GM10248 (cell line): ENCODE results near the gene CYSTM1.

Source experiments
- CTCF ChIA-PET: fragments of 300-600 bp; sonication (Branson Sonifier 250); formaldehyde crosslinking; extraction: SDS; loops from one replicate; lab custom pipeline; 2021; ENCODE audit warnings: antibody characterized with exemption; lab: Yijun Ruan, JAX
- POLR2A ChIA-PET: fragments of 350-650 bp; sonication (Branson Sonifier 250); formaldehyde crosslinking; extraction: SDS; loops from one replicate; lab custom pipeline; 2020; ENCODE audit warnings: antibody characterized with exemption; lab: Yijun Ruan, JAX
- DNase-seq: peaks from one replicate; pipeline ENCODE4 v3.0.0; 2012; ENCODE audit errors: extremely low spot score
- TF ChIP-seq, protein P1 (sequence below): IDR thresholded peaks from 2 replicates; pipeline ENCODE4 v1.5.1; 2012; ENCODE audit warnings: mild to moderate bottlenecking, low read depth; ENCODE audit errors: extremely low read depth, missing control alignments, control extremely low read depth

CYSTM1 gene

DNA sequence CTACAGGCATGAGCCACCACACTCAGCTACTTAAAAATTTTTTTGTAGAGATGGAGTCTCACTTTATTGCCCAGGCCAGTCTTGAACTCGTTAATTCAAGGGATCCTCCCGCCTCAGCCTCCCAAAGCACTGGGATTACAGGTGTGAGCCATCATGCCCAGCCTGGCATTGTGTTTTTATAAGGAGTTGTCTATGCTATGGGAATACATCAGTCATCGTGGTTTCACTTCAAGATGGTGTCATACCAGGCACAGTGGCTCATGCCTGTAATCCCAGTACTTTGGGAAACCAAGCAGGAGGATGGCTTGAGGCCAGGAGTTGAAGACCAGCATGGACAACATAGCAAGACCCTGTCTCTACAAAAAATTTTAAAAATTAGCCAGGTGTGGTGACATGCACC lies 49.7 kb downstream of the CYSTM1 start:
- POLR2A ChIA-PET, result no interaction called here
- DNase-seq, result no peak
- CTCF ChIA-PET, result interaction anchor here (2.1 to 2.7 kb wide), 3 partner anchors 12 to 19 kb away, joined by 9 to 12 read pairs (median 12); no protein-coding TSS in a partner anchor
- TF ChIP-seq, protein P1, sequence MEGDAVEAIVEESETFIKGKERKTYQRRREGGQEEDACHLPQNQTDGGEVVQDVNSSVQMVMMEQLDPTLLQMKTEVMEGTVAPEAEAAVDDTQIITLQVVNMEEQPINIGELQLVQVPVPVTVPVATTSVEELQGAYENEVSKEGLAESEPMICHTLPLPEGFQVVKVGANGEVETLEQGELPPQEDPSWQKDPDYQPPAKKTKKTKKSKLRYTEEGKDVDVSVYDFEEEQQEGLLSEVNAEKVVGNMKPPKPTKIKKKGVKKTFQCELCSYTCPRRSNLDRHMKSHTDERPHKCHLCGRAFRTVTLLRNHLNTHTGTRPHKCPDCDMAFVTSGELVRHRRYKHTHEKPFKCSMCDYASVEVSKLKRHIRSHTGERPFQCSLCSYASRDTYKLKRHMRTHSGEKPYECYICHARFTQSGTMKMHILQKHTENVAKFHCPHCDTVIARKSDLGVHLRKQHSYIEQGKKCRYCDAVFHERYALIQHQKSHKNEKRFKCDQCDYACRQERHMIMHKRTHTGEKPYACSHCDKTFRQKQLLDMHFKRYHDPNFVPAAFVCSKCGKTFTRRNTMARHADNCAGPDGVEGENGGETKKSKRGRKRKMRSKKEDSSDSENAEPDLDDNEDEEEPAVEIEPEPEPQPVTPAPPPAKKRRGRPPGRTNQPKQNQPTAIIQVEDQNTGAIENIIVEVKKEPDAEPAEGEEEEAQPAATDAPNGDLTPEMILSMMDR, result no peak

DNA sequence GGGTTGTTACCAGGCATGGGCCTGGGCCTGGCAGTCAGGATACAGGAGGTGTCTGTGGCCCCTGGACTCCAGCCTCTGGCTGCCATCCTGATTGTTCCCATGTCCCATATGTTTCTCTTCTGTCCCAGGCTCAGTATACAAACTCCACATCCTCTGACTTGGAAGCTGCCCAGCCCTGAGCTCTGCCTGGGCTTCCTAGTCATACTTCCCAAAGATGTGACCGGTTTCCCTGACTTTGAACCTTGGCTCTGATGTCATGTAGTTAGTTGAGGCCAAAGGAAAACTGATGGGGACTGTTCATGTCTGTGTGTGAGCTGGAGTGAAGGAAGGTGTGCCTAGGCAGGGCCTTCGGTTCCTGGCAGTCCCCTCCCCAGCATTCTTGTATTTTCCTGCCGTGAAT lies 50.4 kb downstream of the CYSTM1 start:
- no peak for DNase-seq
- POLR2A ChIA-PET, result no interaction called here
- TF ChIP-seq, protein P1, result no peak
- CTCF ChIA-PET, result interaction anchor here (2.5 to 2.7 kb wide), 2 partner anchors 13 to 19 kb away, joined by 9 to 12 read pairs; no protein-coding TSS in a partner anchor

DNA sequence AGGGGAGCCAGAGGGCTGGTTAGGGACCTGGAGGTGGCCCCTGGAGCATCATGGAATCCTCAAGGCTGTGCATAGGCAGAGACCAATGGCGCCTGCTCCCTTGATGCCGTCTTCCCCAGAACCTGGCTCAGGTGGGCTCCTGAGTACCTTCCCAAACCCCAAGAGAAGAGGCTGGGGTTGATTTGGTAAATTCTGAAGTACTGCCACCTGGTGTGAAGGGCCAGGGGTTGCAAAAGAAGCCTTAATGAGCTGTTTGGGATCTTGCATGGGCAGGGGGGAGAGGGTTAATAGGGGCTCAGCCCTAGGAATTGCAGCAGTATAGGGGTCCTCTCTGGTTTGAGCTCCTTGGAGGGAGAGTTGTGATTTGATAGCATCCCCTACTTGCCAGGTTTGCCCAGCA lies 52.1 kb downstream of the CYSTM1 start:
- ChIA-PET CTCF (interaction anchor here (0.7 to 22.9 kb wide), 5 partner anchors 9 to 122 kb away, joined by 3 to 462 read pairs (median 3); partner anchors contain the start of gene HBEGF), POLR2A (no interaction called here)
- DNase-seq, result no peak
- TF ChIP-seq, protein P1, result no peak

DNA sequence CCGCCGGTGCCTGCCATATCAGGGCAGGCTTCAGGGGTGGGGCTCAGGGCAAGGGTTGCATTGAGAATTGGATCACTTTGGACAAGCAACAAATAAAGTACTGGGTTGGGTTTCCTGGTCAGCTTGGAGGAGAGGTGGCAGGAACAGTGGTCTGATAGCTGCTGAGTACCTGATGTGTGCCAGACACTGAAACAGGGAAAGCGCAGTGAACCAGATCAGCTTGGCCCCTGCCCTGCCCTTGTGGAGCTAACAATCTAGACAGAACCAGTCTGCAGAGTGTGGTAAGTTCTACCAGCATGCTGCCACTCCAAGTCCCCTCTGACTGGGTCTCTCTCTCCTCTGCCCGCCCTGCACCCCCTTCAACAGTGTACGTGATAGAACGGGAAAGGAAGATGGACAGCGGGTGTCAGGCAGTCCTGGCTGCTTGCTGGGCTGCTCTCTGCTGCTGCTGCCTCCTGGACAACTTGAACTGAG lies 53.4 kb downstream of the CYSTM1 start:
- ChIA-PET POLR2A (no interaction called here), CTCF (interaction anchor here (0.8 to 22.9 kb wide), 6 partner anchors 10 to 121 kb away, joined by 3 to 462 read pairs (median 6); partner anchors contain the start of gene HBEGF)
- DNase-seq, result no peak
- TF ChIP-seq, protein P1, result no peak

DNA sequence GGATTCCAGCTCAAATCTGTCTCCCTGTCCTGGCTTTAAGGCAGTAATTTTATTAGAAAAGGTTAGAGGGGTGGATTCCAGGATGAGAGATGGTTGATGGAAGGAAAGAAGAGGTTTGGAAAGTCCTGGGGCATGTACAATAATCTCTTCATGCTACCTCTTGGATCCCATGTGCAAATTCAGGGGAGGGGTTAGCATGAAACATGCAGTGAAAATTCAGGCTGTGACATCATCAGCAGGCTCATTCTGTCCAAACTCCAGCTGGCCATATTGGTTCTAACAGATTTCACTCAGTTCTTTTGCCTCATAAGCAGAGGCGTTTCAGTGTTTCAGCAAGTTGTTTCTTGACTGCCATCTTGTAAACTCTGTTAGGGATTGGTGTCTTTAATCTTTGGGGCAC lies 55.4 kb downstream of the CYSTM1 start:
- no peak for DNase-seq
- TF ChIP-seq, protein P1, result no peak
- POLR2A ChIA-PET, result no interaction called here
- CTCF ChIA-PET, result interaction anchor here (1.4 to 22.9 kb wide), 6 partner anchors 10 to 133 kb away, joined by 3 to 462 read pairs (median 19); partner anchors contain the start of gene HBEGF

DNA sequence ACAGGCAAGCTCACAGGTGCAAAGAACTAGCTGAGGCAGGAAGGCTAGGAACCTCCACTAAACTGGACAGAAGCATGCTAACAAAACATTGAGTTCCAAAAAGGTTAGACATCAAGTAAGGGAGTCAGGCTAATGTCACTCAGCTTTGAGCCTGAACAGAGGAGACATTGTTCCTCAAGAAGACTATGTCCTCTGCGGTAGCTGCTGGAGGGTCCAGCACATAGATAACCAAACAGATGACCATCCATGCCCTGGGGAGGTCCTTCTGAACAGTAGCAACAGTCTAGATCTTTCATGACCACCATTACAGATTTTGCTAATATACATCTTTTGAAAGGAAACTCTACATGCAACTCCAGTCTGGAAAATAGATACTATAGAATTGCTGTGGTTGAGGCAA lies 57.7 kb downstream of the CYSTM1 start:
- ChIA-PET CTCF (interaction anchor here (1.1 to 22.9 kb wide), 6 partner anchors 8 to 126 kb away, joined by 3 to 462 read pairs (median 19); partner anchors contain the start of gene HBEGF), POLR2A (no interaction called here)
- no peak for DNase-seq
- TF ChIP-seq, protein P1, result no peak
